HCT116 (cell line): ENCODE results near the gene LGALS7. TPM values are rescaled to one million over a fixed set of nuclear protein-coding genes. Genes with fewer than 3 reads are reported as not detected.

ENCODE experiments used
- ATAC-seq: fragments of 200-7000 bp; cut with Tn5 transposase; 2 replicates; pipeline ENCODE4 v1.9.1; 2020; ENCODE audit warnings: mild to moderate bottlenecking, moderate library complexity
- BruUV-seq: library from RNA; stranded (reverse); fragments of 400-500 nt; replicated peaks from 2 replicates; lab custom pipeline; 2021; lab: Mats Ljungman, UMichigan
- CTCF ChIA-PET: fragments of 300-600 bp; sonication (Branson Sonifier 250); formaldehyde crosslinking; loops from one replicate; lab custom pipeline; 2021; ENCODE audit warnings: antibody characterized with exemption; lab: Charles Lee
- POLR2A ChIA-PET: fragments of 300-600, 350-600 bp; sonication (Branson Sonifier 250); formaldehyde crosslinking; loops from one replicate; lab custom pipeline; 2021; ENCODE audit warnings: antibody characterized with exemption; lab: Charles Lee
- RAD21 ChIA-PET, 2 experiments: fragments of 300-600 bp; sonication (Branson Sonifier 250); formaldehyde crosslinking; loops; one replicate each; lab custom pipeline; 2023; ENCODE audit warnings: low total read pairs in 2 of 2; ENCODE audit not compliant: uncharacterized antibody in 2 of 2, unreplicated experiment in 2 of 2, low non-redundant PET in 1 of 2; lab: Charles Lee
- DNase-seq: peaks from one replicate; pipeline ENCODE4 v3.0.0-alpha.2; 2010; ENCODE audit warnings: low read depth, low spot score
- H2AFZ ChIP-seq: fragments of 200-600 bp; shearing (Covaris generic), sonication (generic); 2 replicates; pipeline ENCODE4 v1.6.1; 2017; ENCODE audit warnings: low read depth, mixed run types, mixed read lengths, antibody characterized with exemption, low read length; ENCODE audit not compliant: poor library complexity, severe bottlenecking
- H3K27ac ChIP-seq: 2 replicates; pipeline ENCODE4 v1.5.1; 2012; ENCODE audit warnings: low read depth, low read length
- H3K27me3 ChIP-seq: fragments of 200-600 bp; sonication (generic); 2 replicates; pipeline ENCODE4 v1.6.1; 2016; ENCODE audit warnings: mixed run types, low read length, mixed read lengths; ENCODE audit not compliant: insufficient read depth
- H3K36me3 ChIP-seq, 2 experiments: fragments of 200-500 bp in 1 of 2; fragments of 200-600 bp in 1 of 2; sonication (Bioruptor generic) in 1 of 2; sonication (generic) in 1 of 2; 2 replicates each; pipeline versions ENCODE4 v1.5.1 to v1.6.1; 2014 to 2016; ENCODE audit warnings: low read length in 2 of 2, inconsistent platforms in 1 of 2, mixed read lengths in 1 of 2, mixed run types in 1 of 2; ENCODE audit not compliant: insufficient read depth in 2 of 2, control insufficient read depth in 1 of 2
- H3K4me1 ChIP-seq, 2 experiments: fragments of 200-600 bp in 1 of 2; sonication (generic) in 1 of 2; 2 replicates each; pipeline versions ENCODE4 v1.5.1 to v1.6.1; 2012 to 2017; ENCODE audit warnings: low read length in 2 of 2, inconsistent platforms in 1 of 2, mild to moderate bottlenecking in 1 of 2, mixed read lengths in 1 of 2, mixed run types in 1 of 2, moderate library complexity in 1 of 2; ENCODE audit not compliant: insufficient read depth in 2 of 2, control insufficient read depth in 1 of 2
- H3K4me2 ChIP-seq: fragments of 200-600 bp; sonication (generic); 2 replicates; pipeline ENCODE4 v1.6.1; 2017; ENCODE audit warnings: mixed run types, low read length, mixed read lengths
- H3K4me3 ChIP-seq, 2 experiments: fragments of 200-600 bp in 1 of 2; sonication (generic) in 1 of 2; replicated peaks in 1 of 2; 2 replicates each; pipeline ENCODE4 v1.5.1; 2011 to 2016; ENCODE audit warnings: low read length in 2 of 2, control low read depth in 1 of 2, low read depth in 1 of 2, mild to moderate bottlenecking in 1 of 2, mixed read lengths in 1 of 2, mixed run types in 1 of 2
- H3K79me2 ChIP-seq: fragments of 200-600 bp; sonication (generic); 2 replicates; pipeline ENCODE4 v1.6.1; 2017; ENCODE audit warnings: mild to moderate bottlenecking, mixed run types, low read length, moderate library complexity, mixed read lengths; ENCODE audit not compliant: insufficient read depth
- H3K9ac ChIP-seq: fragments of 200-600 bp; sonication (generic); 2 replicates; pipeline ENCODE4 v1.6.1; 2016; ENCODE audit warnings: low read length, mixed read lengths
- H3K9me2 ChIP-seq: fragments of 200-600 bp; sonication (generic), shearing (Covaris generic); 2 replicates; pipeline ENCODE4 v1.6.1; 2017; ENCODE audit warnings: mixed run types, mild to moderate bottlenecking, moderate library complexity; ENCODE audit not compliant: insufficient read depth
- H3K9me3 ChIP-seq, 2 experiments: fragments of 200-500 bp in 1 of 2; fragments of 200-600 bp in 1 of 2; sonication (Bioruptor generic) in 1 of 2; sonication (generic) in 1 of 2; 2 replicates each; pipeline ENCODE4 v1.6.1; 2014 to 2017; ENCODE audit warnings: low read length in 2 of 2, mixed read lengths in 2 of 2, inconsistent platforms in 1 of 2, low read depth in 1 of 2, mild to moderate bottlenecking in 1 of 2, mixed run types in 1 of 2, moderate library complexity in 1 of 2; ENCODE audit not compliant: control insufficient read depth in 1 of 2, insufficient read depth in 1 of 2
- H4K20me1 ChIP-seq: fragments of 200-600 bp; sonication (generic), shearing (Covaris generic); 2 replicates; pipeline ENCODE4 v1.6.1; 2017; ENCODE audit warnings: mixed run types, mild to moderate bottlenecking, moderate library complexity; ENCODE audit not compliant: insufficient read depth
- CBX3 ChIP-seq: IDR thresholded peaks from 2 replicates; pipeline ENCODE4 v1.6.1; 2012; ENCODE audit warnings: low read depth
- EGR1 ChIP-seq: IDR thresholded peaks from 2 replicates; pipeline ENCODE4 v1.6.1; 2012; ENCODE audit warnings: low read depth
- EZH2phosphoT487 ChIP-seq: fragments of 200-600 bp; IDR thresholded peaks from 2 replicates; pipeline ENCODE4 v1.6.1; 2018; ENCODE audit warnings: antibody characterized with exemption, borderline replicate concordance
- JUND ChIP-seq: IDR thresholded peaks from 2 replicates; pipeline ENCODE4 v1.6.1; 2012
- POLR2A ChIP-seq: IDR thresholded peaks from 2 replicates; pipeline ENCODE4 v1.7.0; 2011; ENCODE audit warnings: borderline replicate concordance; ENCODE audit not compliant: insufficient read depth, insufficient read length; ENCODE audit errors: extremely low read depth
- POLR2AphosphoS5 ChIP-seq: IDR thresholded peaks from 2 replicates; pipeline ENCODE4 v1.6.1; 2011; ENCODE audit warnings: mild to moderate bottlenecking, low read depth, low read length, moderate library complexity
- TCF7L2 ChIP-seq: IDR thresholded peaks from 2 replicates; pipeline ENCODE4 v1.7.0; 2011; ENCODE audit warnings: borderline replicate concordance, inconsistent platforms; ENCODE audit not compliant: insufficient read depth, insufficient read length; ENCODE audit errors: extremely low read depth
- YY1 ChIP-seq: IDR thresholded peaks from 2 replicates; pipeline ENCODE4 v1.6.1; 2011; ENCODE audit warnings: low read length, low read depth, moderate library complexity, mild to moderate bottlenecking; ENCODE audit not compliant: insufficient replicate concordance; ENCODE audit errors: extremely low read depth
- ZNF274 ChIP-seq: fragments of 200-500 bp; sonication (Bioruptor generic); IDR thresholded peaks from 2 replicates; pipeline ENCODE4 v1.6.1; 2014; ENCODE audit warnings: mild to moderate bottlenecking, low read depth, low read length, inconsistent platforms
- intact Hi-C: fragments of 100-400 bp; cut with micrococcal nuclease; formaldehyde crosslinking; loops from 2 replicates; pipeline ENCODE4 v1.10.0; 2022
- total RNA-seq: library from RNA; stranded (reverse); gene quantifications from one replicate; pipeline ENCODE4 v1.2.1, GENCODE V29; 2021; ENCODE audit not compliant: unreplicated experiment
- TF ChIP-seq, protein P1 (sequence below): IDR thresholded peaks from 2 replicates; pipeline ENCODE4 v1.6.1; 2012
- TF ChIP-seq, protein P2 (sequence below): IDR thresholded peaks from 2 replicates; pipeline ENCODE4 v1.6.1; 2012

LGALS7 gene
- total RNA-seq, 1 experiment from 2014 or later: not detected

DNA sequence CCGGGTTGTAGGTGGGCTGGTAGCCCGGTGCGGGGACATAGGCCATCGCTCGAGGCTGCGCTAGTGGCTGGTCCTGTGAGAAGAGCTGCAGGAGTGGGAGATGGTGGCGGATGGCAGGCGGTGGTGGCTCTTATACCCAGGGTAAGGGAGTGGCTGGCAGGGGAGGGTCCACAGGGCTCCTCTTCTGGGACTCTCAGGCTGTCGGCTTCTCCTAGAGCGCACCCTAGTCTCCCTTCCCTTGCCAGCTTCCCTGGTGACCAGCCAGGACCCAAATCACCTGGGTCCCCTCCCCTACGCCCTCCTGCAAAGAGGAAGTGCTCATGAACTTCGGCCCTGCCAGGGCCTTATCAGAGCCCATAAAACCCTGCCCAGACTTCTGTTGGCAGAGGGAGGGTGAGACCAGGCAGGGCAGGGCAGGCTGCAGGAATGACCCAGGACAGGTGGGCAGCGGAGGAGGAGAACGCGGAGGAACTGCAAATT is 39.6 kb upstream of the LGALS7 start, which contains the start of gene LGALS4:
LGALS4 (minus strand) TSS at position 105 of the 480 bp plus-strand sequence; CDS start at position 46, 59 bp downstream.
- Histone ChIP-seq H3K9me2 (no peaks in the 10 kb centered on the region), H3K27me3 (no peaks in the 10 kb centered on the region), H3K9ac (no peak within 1 kb of the TSS), H3K36me3 (no peaks in the 10 kb centered on the region), H3K9me3 (no peaks in the 10 kb centered on the region), H4K20me1 (no peaks in the 10 kb centered on the region), H3K4me3 (no peak within 1 kb of the TSS), H3K4me1 (no peaks in the 10 kb centered on the region), H3K79me2 (no peaks in the 10 kb centered on the region), H3K27ac (no peak within 1 kb of the TSS), H3K4me2 (no peak within 1 kb of the TSS), H2AFZ (no peak within 1 kb of the TSS)
- BruUV-seq: no TSS peak
- ChIA-PET RAD21 (no interaction called here), CTCF (no interaction called here), POLR2A (interaction anchor here (2.4 kb wide), 1 partner anchor 10 kb away, joined by 16 read pairs; no protein-coding TSS in a partner anchor)
- TF ChIP-seq, protein P1, sequence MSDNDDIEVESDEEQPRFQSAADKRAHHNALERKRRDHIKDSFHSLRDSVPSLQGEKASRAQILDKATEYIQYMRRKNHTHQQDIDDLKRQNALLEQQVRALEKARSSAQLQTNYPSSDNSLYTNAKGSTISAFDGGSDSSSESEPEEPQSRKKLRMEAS: no peak
- TF ChIP-seq, protein P2, sequence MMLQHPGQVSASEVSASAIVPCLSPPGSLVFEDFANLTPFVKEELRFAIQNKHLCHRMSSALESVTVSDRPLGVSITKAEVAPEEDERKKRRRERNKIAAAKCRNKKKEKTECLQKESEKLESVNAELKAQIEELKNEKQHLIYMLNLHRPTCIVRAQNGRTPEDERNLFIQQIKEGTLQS: no peak
- TF ChIP-seq ZNF274 (no peak), POLR2AphosphoS5 (no peak), POLR2A (no peak), EGR1 (no peak), CBX3 (no peak), YY1 (no peak), EZH2phosphoT487 (no peak), TCF7L2 (no peak), JUND (no peak)
- ATAC-seq (no peak), DNase-seq (no peak)
- intact Hi-C loops: no loop called here
